SK-N-MC (cell line): Measurements from ENCODE around the gene RNF128.
"Not testable (repeated sequence)": the region's sequence is repeated elsewhere in the genome, so short reads cannot be mapped to it uniquely, and the experiment has no call there.

Experiments used
- DNase-seq: peaks from one replicate; pipeline ENCODE4 v3.0.0-alpha.2; 2011; ENCODE audit warnings: low read depth, low spot score
- H3K27ac ChIP-seq: fragments of 200-600 bp; sonication (generic); 2 replicates; pipeline ENCODE4 v1.5.1; 2016; ENCODE audit warnings: mixed run types
- H3K36me3 ChIP-seq: fragments of 200-600 bp; sonication (generic); 2 replicates; pipeline ENCODE4 v1.6.1; 2017; ENCODE audit warnings: antibody characterized with exemption, low read length, mixed read lengths; ENCODE audit not compliant: insufficient read depth
- H3K4me3 ChIP-seq: fragments of 200-600 bp; sonication (generic); 2 replicates; pipeline ENCODE4 v1.5.1; 2016
- H3K9ac ChIP-seq: fragments of 200-600 bp; sonication (generic); 2 replicates; pipeline ENCODE4 v1.8.0; 2017; ENCODE audit warnings: mixed run types, mixed read lengths; ENCODE audit not compliant: insufficient read length
- H3K9me3 ChIP-seq: fragments of 200-600 bp; sonication (generic); 2 replicates; pipeline ENCODE4 v1.6.1; 2017; ENCODE audit warnings: low read depth, mild to moderate bottlenecking, antibody characterized with exemption, low read length, moderate library complexity, mixed read lengths
- EZH2 ChIP-seq: fragments of 200-600 bp; sonication (generic); IDR thresholded peaks from one replicate; pipeline ENCODE4 v1.6.1; 2017; ENCODE audit warnings: antibody characterized with exemption
- FOXP2 ChIP-seq: optimal IDR thresholded peaks from 2 replicates; pipeline ENCODE3; 2011; ENCODE audit warnings: mild to moderate bottlenecking, moderate library complexity; ENCODE audit not compliant: insufficient read depth; ENCODE audit errors: extremely low read length, control extremely low read depth
- POLR2AphosphoS5 ChIP-seq: IDR thresholded peaks from 2 replicates; pipeline ENCODE4 v1.6.1; 2012; ENCODE audit warnings: mild to moderate bottlenecking, low read depth, low read length, borderline replicate concordance

RNF128 gene

GRCh38 chrX:106811131-106811910, 84.8 kb downstream of the RNF128 start:
- Histone ChIP-seq H3K9me3 (no peaks in the 10 kb centered on the region), H3K27ac (no peak overlapping the region), H3K36me3 (no peaks in the 10 kb centered on the region), H3K9ac (no peak overlapping the region), H3K4me3 (no peak overlapping the region)
- DNase-seq = no peak
- TF ChIP-seq FOXP2 = no peak
- TF ChIP-seq EZH2 = no peak
- TF ChIP-seq POLR2AphosphoS5 = no peak

GRCh38 chrX:106812930-106813329, 86.4 kb downstream of the RNF128 start:
- H3K36me3 ChIP-seq, H3K9ac ChIP-seq, H3K4me3 ChIP-seq, DNase-seq, H3K27ac ChIP-seq, H3K9me3 ChIP-seq: not testable (repeated sequence)

- not testable (repeated sequence) for H3K9ac ChIP-seq, H3K4me3 ChIP-seq, DNase-seq, H3K27ac ChIP-seq, H3K36me3 ChIP-seq, H3K9me3 ChIP-seq
These were observed 87.6 kb downstream of the RNF128 start for GRCh38 chrX:106814093-106814492.
